Esophagus muscularis mucosa (tissue), 4 donors: Measurements from ENCODE around the gene PNMT. TPM values are rescaled to one million over a fixed set of nuclear protein-coding genes. Genes with fewer than 3 reads are reported as not detected.

ENCODE experiments used
- DNase-seq: peaks from one replicate; pipeline ENCODE4 v3.0.0-alpha.2; 2017; ENCODE audit errors: extremely low spot score
- H3K27ac ChIP-seq, 4 donors: fragments of 200-600 bp; sonication (generic); replicated peaks in 1 of 4; 1 replicate in 3 of 4; 2 replicates in 1 of 4; pipeline ENCODE4 v1.5.1; 2016 to 2019; ENCODE audit warnings: mild to moderate bottlenecking in 1 of 4
- H3K27me3 ChIP-seq, 4 donors: fragments of 200-600 bp; sonication (generic); one replicate each; pipeline versions ENCODE4 v1.5.1 to v1.6.0; 2016 to 2019
- H3K36me3 ChIP-seq, 4 donors: fragments of 200-600 bp; sonication (generic); one replicate each; pipeline ENCODE4 v1.5.1; 2016 to 2019
- H3K4me1 ChIP-seq, 4 donors: fragments of 200-600 bp; sonication (generic); one replicate each; pipeline ENCODE4 v1.5.1; 2016 to 2019
- H3K4me3 ChIP-seq, 4 donors: fragments of 200-600 bp; sonication (generic); 1 replicate in 2 of 4; 2 replicates in 2 of 4; pipeline ENCODE4 v1.5.1; 2016 to 2019; ENCODE audit warnings: mild to moderate bottlenecking in 4 of 4, moderate library complexity in 1 of 4
- H3K9me3 ChIP-seq, 4 donors: fragments of 200-600 bp; sonication (generic); 1 replicate in 3 of 4; 2 replicates in 1 of 4; pipeline ENCODE4 v1.5.1; 2016 to 2019
- EP300 ChIP-seq: sonication (generic); formaldehyde crosslinking; IDR thresholded peaks from one replicate; pipeline ENCODE4 v1.6.1; 2017; ENCODE audit warnings: antibody characterized with exemption
- POLR2A ChIP-seq: fragments of 450-650 bp; IDR thresholded peaks from one replicate; pipeline ENCODE4 v1.6.1; 2017; ENCODE audit warnings: antibody characterized with exemption, moderate library complexity, mild to moderate bottlenecking, low read depth
- POLR2AphosphoS5 ChIP-seq, 2 donors: sonication (generic); formaldehyde crosslinking; IDR thresholded peaks; one replicate each; pipeline ENCODE4 v1.6.1; 2017; ENCODE audit warnings: antibody characterized with exemption in 2 of 2
- WGBS: methylation state at CpG from one replicate; pipeline ENCODE4 v1.1.5; 2018; 5-methylcytosine and 5-hydroxymethylcytosine counted together
- intact Hi-C: fragments of 100-400 bp; cut with DNase I; formaldehyde crosslinking; loops from one replicate; pipeline ENCODE4 v1.15.1; 2023
- total RNA-seq, 4 donors: library from RNA; depleted of rRNA; stranded (reverse); fragments of >200 nt; gene quantifications; one replicate each; pipeline versions ENCODE4 v1.1.0 to v1.2.1, GENCODE V29; 2016
- TF ChIP-seq, protein P1 (sequence below), 3 experiments: fragments of 200-600 bp in 2 of 3; fragments of 450-650 bp in 1 of 3; sonication (generic) in 2 of 3; IDR thresholded peaks; one replicate each; pipeline ENCODE4 v1.5.1; 2017 to 2019; ENCODE audit warnings: antibody characterized with exemption in 3 of 3, mild to moderate bottlenecking in 2 of 3, moderate library complexity in 1 of 3

PNMT gene
- total RNA-seq, 4 donors from 2014 or later: 9.4 to 14.3 (median 10.6) TPM

DNA sequence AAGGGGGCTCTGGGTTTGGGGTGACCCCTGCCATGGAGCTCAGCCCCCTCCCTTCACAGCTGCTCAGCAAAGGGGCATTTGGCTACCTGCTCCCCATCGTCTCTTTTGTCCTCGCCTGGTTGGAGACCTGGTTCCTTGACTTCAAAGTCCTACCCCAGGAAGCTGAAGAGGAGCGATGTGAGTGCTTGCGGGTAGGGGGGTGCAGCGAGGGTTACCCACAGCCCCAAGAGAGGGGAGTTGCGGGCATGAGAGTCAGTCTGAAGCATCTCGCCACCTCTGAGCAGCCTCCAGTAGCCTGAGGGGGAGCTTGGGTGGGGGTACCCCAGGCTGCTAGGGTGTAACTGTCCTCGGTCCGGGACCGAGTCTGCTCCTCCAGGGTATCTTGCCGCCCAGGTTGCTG is 9.9 kb upstream of the PNMT start:
- DNase-seq: no peak
- H3K4me1 ChIP-seq: peaks cover 49 to 58% (median 53%) of the 10 kb centered on the region in 4 donors
- no peak overlapping the region for H3K4me3 ChIP-seq
- TF ChIP-seq EP300: no peak
- no peak for TF ChIP-seq POLR2AphosphoS5 (IDR thresholded peaks at IDR 0.05)
- no peak for TF ChIP-seq POLR2A
- TF ChIP-seq, protein P1, sequence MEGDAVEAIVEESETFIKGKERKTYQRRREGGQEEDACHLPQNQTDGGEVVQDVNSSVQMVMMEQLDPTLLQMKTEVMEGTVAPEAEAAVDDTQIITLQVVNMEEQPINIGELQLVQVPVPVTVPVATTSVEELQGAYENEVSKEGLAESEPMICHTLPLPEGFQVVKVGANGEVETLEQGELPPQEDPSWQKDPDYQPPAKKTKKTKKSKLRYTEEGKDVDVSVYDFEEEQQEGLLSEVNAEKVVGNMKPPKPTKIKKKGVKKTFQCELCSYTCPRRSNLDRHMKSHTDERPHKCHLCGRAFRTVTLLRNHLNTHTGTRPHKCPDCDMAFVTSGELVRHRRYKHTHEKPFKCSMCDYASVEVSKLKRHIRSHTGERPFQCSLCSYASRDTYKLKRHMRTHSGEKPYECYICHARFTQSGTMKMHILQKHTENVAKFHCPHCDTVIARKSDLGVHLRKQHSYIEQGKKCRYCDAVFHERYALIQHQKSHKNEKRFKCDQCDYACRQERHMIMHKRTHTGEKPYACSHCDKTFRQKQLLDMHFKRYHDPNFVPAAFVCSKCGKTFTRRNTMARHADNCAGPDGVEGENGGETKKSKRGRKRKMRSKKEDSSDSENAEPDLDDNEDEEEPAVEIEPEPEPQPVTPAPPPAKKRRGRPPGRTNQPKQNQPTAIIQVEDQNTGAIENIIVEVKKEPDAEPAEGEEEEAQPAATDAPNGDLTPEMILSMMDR (IDR thresholded peaks at IDR 0.05): no peak
- peaks cover 25 to 94% (median 62%) of the 10 kb centered on the region in 4 donors for H3K36me3 ChIP-seq
- H3K9me3 ChIP-seq: no peaks in the 10 kb centered on the region
- intact Hi-C loops: no loop called here
- no peaks in the 10 kb centered on the region for H3K27me3 ChIP-seq
- WGBS: 100% methylated on average over 5 of the region's 11 CpGs
- peak overlapping the region in 1 of 4 donors; percentile 73 for H3K27ac ChIP-seq

DNA sequence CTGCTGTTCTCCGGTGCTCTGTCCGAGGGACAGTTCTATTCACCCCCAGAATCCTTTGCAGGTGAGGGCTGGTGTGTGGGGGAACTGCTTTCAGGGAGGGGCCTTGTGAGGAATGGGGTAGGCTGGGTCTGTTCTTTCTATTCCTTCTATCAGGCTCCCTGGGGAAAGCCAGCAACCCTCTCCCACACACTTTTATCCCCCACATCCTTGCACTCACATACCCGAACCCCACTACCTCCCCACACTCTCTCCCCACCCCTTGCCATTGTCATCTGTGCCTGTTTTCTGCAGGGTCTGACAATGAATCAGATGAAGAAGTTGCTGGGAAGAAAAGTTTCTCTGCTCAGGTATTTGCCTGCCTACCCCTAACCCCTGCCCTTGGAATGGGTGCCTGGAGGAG is 9.5 kb upstream of the PNMT start:
- Histone ChIP-seq H3K27ac (peak overlapping the region; percentile 36 to 73 (median 58)), H3K36me3 (peaks cover 25 to 90% (median 62%) of the 10 kb centered on the region in 4 donors), H3K4me3 (no peak overlapping the region), H3K9me3 (no peaks in the 10 kb centered on the region), H3K27me3 (no peaks in the 10 kb centered on the region), H3K4me1 (peaks cover 49 to 58% (median 53%) of the 10 kb centered on the region in 4 donors)
- WGBS: 100% methylated on average over 1 of the region's 3 CpGs
- intact Hi-C loops: no loop called here
- TF ChIP-seq, protein P1 (IDR thresholded peaks at IDR 0.05): no peak
- TF ChIP-seq POLR2AphosphoS5 (IDR thresholded peaks at IDR 0.05) (no peak), EP300 (no peak), POLR2A (no peak)
- DNase-seq: no peak

DNA sequence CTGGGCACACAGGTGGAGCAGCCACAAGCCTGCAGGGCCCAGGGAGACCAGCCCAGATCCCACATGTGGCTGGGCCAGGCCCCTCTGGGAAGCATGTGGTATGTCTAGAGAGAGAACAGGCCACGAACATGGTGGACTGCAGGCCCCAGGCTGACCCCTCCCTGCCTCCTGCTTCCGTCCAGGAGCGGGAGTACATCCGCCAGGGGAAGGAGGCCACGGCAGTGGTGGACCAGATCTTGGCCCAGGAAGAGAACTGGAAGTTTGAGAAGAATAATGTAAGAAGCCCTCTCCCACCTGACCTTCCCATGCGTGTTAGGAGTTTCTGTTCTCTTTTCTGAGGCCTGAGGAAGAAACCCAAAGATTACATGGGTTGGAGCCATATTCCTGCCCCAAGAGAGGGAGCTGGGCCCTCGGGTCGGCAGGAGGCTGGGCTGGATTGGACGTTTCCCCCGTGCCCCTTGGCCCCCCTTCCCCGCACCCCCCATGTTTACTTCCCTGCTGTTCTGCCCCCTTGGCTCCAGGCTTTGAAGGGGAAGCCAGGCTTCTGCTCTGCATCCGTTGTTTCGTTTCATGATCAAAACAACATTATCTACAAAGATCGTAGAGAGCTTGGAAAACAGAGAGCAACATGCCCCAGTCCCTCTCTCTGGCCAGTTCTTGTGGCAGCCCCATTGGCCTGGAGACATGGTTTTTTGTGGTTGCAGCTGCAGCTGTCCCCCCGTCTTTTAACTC is 8.8 kb upstream of the PNMT start:
- 45% methylated on average over 11 of the region's 15 CpGs for WGBS
- Histone ChIP-seq H3K27ac (peak overlapping the region; percentile 59 to 73 (median 64)), H3K9me3 (no peaks in the 10 kb centered on the region), H3K4me1 (peaks cover 46 to 64% (median 58%) of the 10 kb centered on the region in 4 donors), H3K27me3 (no peaks in the 10 kb centered on the region), H3K36me3 (peaks cover 25 to 84% (median 61%) of the 10 kb centered on the region in 4 donors), H3K4me3 (no peak overlapping the region)
- TF ChIP-seq POLR2AphosphoS5 (IDR thresholded peaks at IDR 0.05): no peak
- TF ChIP-seq, protein P1 (IDR thresholded peaks at IDR 0.05): no peak
- no peak for TF ChIP-seq POLR2A
- TF ChIP-seq EP300: no peak
- no peak for DNase-seq
- intact Hi-C loops: no loop called here

GRCh38 chr17:39660011-39660360 is 8.3 kb upstream of the PNMT start:
- TF ChIP-seq, protein P1 (IDR thresholded peaks at IDR 0.05): no peak
- TF ChIP-seq POLR2AphosphoS5 (IDR thresholded peaks at IDR 0.05) (no peak), POLR2A (no peak), EP300 (no peak)
- Histone ChIP-seq H3K36me3 (peaks cover 25 to 79% (median 59%) of the 10 kb centered on the region in 4 donors), H3K4me3 (no peak overlapping the region), H3K27ac (peak overlapping the region; percentile 59 to 73 (median 64)), H3K4me1 (peaks cover 44 to 69% (median 63%) of the 10 kb centered on the region in 4 donors), H3K27me3 (peaks cover 0 to 3% (median 0%) of the 10 kb centered on the region in 4 donors), H3K9me3 (no peaks in the 10 kb centered on the region)
- WGBS: 88% methylated on average over 5 of the region's 5 CpGs
- DNase-seq: no peak
- intact Hi-C loops: no loop called here
